Endothelial cell of umbilical vein (primary cell): ENCODE data around the gene CLIC6. TPM values are rescaled to one million over a fixed set of nuclear protein-coding genes. Genes with fewer than 3 reads are reported as not detected.

Experiments
- BruUV-seq: library from RNA; stranded (reverse); fragments of 400-500 nt; replicated peaks from 2 replicates; lab custom pipeline; 2021; lab: Mats Ljungman, UMichigan
- CTCF ChIA-PET: fragments of 300-600, 350-600 bp; sonication (Branson Sonifier 250); formaldehyde crosslinking; loops from one replicate; lab custom pipeline; 2021; ENCODE audit warnings: antibody characterized with exemption, inconsistent platforms; lab: Charles Lee
- POLR2A ChIA-PET: fragments of 300-600, 350-600 bp; sonication (Branson Sonifier 250); formaldehyde crosslinking; loops from one replicate; lab custom pipeline; 2021; ENCODE audit warnings: antibody characterized with exemption, inconsistent platforms; lab: Charles Lee
- DNase-seq: peaks from one replicate; pipeline ENCODE4 v3.0.0-alpha.2; 2011; ENCODE audit warnings: low read depth, low spot score
- FAIRE-seq: peaks from 2 replicates; lab custom pipeline; 2011; peaks lifted over from hg19 to GRCh38; lab: Jason Lieb, UNC
- H2AFZ ChIP-seq: 2 replicates; pipeline ENCODE4 v1.6.0; 2012; ENCODE audit warnings: low read depth, low read length, control low read depth, inconsistent platforms
- H3K27ac ChIP-seq: 2 replicates; pipeline ENCODE4 v1.5.1; 2011; ENCODE audit warnings: low read depth, mild to moderate bottlenecking, control low read depth, low read length, moderate library complexity; ENCODE audit not compliant: insufficient read depth
- H3K27me3 ChIP-seq, 2 experiments: 2 replicates each; pipeline versions ENCODE4 v1.6.0 to v1.6.1; 2011; ENCODE audit warnings: low read length in 2 of 2, mixed read lengths in 1 of 2; ENCODE audit not compliant: control insufficient read depth in 2 of 2, insufficient read depth in 2 of 2
- H3K36me3 ChIP-seq, 2 experiments: 2 replicates in 1 of 2; 3 replicates in 1 of 2; pipeline ENCODE4 v1.5.1; 2011; ENCODE audit warnings: low read length in 2 of 2, mild to moderate bottlenecking in 1 of 2, moderate library complexity in 1 of 2; ENCODE audit not compliant: control insufficient read depth in 2 of 2, insufficient read depth in 2 of 2; ENCODE audit errors: extremely low read depth in 1 of 2
- H3K4me1 ChIP-seq: 3 replicates; pipeline ENCODE4 v1.5.1; 2011; ENCODE audit warnings: mild to moderate bottlenecking, low read length; ENCODE audit not compliant: control insufficient read depth, insufficient read depth; ENCODE audit errors: extremely low read depth
- H3K4me2 ChIP-seq: 2 replicates; pipeline ENCODE4 v1.6.1; 2011; ENCODE audit warnings: low read length, control low read depth, mixed read lengths; ENCODE audit not compliant: insufficient read depth
- H3K4me3 ChIP-seq, 3 experiments: fragments of 200-600 bp in 1 of 3; sonication (generic), shearing (Covaris generic) in 1 of 3; replicated peaks in 1 of 3; 2 replicates each; pipeline ENCODE4 v1.5.1; 2011 to 2016; ENCODE audit warnings: control low read depth in 3 of 3, low read length in 3 of 3, mild to moderate bottlenecking in 2 of 3, inconsistent platforms in 1 of 3, low read depth in 1 of 3, moderate library complexity in 1 of 3; ENCODE audit not compliant: insufficient read depth in 1 of 3
- H3K79me2 ChIP-seq: 2 replicates; pipeline ENCODE4 v1.6.0; 2012; ENCODE audit warnings: low read length, inconsistent platforms; ENCODE audit not compliant: control insufficient read depth, insufficient read depth
- H3K9ac ChIP-seq: replicated peaks from 2 replicates; pipeline ENCODE3; 2011; ENCODE audit warnings: low read length, control low read depth; ENCODE audit not compliant: insufficient read depth; ENCODE audit errors: extremely low read depth
- H3K9me1 ChIP-seq: replicated peaks from 3 replicates; pipeline ENCODE4 v1.6.0; 2011; ENCODE audit warnings: mild to moderate bottlenecking, low read length; ENCODE audit not compliant: control insufficient read depth, insufficient read depth; ENCODE audit errors: extremely low read depth
- H3K9me3 ChIP-seq: replicated peaks from 2 replicates; pipeline ENCODE4 v1.5.1; 2012; ENCODE audit warnings: low read length, inconsistent platforms; ENCODE audit not compliant: control insufficient read depth, insufficient read depth
- H4K20me1 ChIP-seq: replicated peaks from 2 replicates; pipeline ENCODE3; 2011; ENCODE audit warnings: mild to moderate bottlenecking, low read length; ENCODE audit not compliant: control insufficient read depth, insufficient read depth; ENCODE audit errors: extremely low read depth
- POLR2AphosphoS5 ChIP-seq: IDR thresholded peaks from 2 replicates; pipeline ENCODE4 v1.6.1; 2012; ENCODE audit warnings: low read depth, mild to moderate bottlenecking, control low read depth, low read length, moderate library complexity; ENCODE audit not compliant: insufficient read depth
- dilution Hi-C: fragments of 300-500 bp; cut with MboI; formaldehyde crosslinking; loops from one replicate; pipeline ENCODE4 v1.15.0; 2019; ENCODE audit warnings: low sequenced_read_pairs; ENCODE audit not compliant: extremely low pct_ligation_motif_present
- intact Hi-C: fragments of 100-400 bp; cut with micrococcal nuclease; formaldehyde crosslinking; loops from one replicate; pipeline ENCODE4 v1.10.0; 2022
- polyA plus RNA-seq, 4 experiments: library from polyadenylated mRNA; depleted of rRNA in 3 of 4; stranded (reverse) in 3 of 4; unstranded in 1 of 4; fragments of >200 nt; gene quantifications; 2 replicates each; pipeline versions ENCODE4 v1.2.1 to v1.2.3, GENCODE V29; 2011 to 2012; ENCODE audit warnings: missing spikeins in 1 of 4
- total RNA-seq: library from RNA; stranded (reverse); gene quantifications from 2 replicates; pipeline ENCODE4 v1.2.3, GENCODE V29; 2021
- TF ChIP-seq, protein P1 (sequence below): IDR thresholded peaks from 2 replicates; pipeline ENCODE4 v1.6.1; 2011; ENCODE audit not compliant: insufficient read depth, insufficient read length

CLIC6 gene
- total and polyA plus RNA-seq, 2 donors (not counting 3 experiments of a cell fraction or from before 2014, with no cell fraction given), result not detected

DNA sequence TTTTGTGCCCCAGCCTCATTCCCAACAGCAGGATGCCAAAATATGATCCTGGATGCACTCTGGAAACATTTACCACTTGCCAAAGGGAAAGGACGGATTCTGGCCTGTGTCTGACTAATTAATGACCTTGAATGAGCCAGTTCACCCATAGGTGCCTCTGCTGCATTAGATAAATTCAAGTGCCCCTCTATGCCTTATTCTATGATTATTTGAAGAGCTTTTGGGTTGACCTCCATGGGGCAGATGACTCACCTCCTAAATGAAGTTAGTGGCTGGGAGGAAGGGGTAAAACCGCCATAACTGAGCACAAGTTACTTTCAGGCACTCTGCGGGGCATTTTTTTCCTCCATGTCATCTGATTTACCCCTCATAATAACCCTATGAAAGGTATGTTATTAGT lies 98.1 kb downstream of the CLIC6 start:
- Histone ChIP-seq H3K9ac (no peak overlapping the region), H3K79me2 (no peaks in the 10 kb centered on the region), H3K9me1 (no peaks in the 10 kb centered on the region), H3K4me2 (no peak overlapping the region), H2AFZ (no peak overlapping the region), H3K27ac (no peak overlapping the region), H3K4me3 (no peak overlapping the region), H3K4me1 (no peaks in the 10 kb centered on the region), H3K36me3 (no peaks in the 10 kb centered on the region), H3K27me3 (peaks cover 9 to 20% of the 10 kb centered on the region in 2 experiments), H3K9me3 (no peaks in the 10 kb centered on the region), H4K20me1 (no peaks in the 10 kb centered on the region)
- no peak for FAIRE-seq
- no peak for DNase-seq
- ChIA-PET CTCF (no interaction called here), POLR2A (no interaction called here)
- dilution Hi-C loops, result no loop called here
- TF ChIP-seq, protein P1, sequence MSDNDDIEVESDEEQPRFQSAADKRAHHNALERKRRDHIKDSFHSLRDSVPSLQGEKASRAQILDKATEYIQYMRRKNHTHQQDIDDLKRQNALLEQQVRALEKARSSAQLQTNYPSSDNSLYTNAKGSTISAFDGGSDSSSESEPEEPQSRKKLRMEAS, result no peak
- no peak for TF ChIP-seq POLR2AphosphoS5
- intact Hi-C loops, result no loop called here
- no TSS peak for BruUV-seq

Other genes with a start within 250 kb of the CLIC6 start
- not detected in 2 replicates for gene SMIM34, start 245.0 kb upstream of the CLIC6 start, total RNA-seq
- gene SMIM34, start 245.0 kb upstream of the CLIC6 start, polyA plus RNA-seq, result not detected in 2 replicates
- gene KCNE1, start 156.8 kb upstream of the CLIC6 start, total RNA-seq, result 0.38 and 0.53 TPM in 2 replicates
- gene KCNE1, start 156.8 kb upstream of the CLIC6 start, polyA plus RNA-seq, result 0.08 and 0.10 TPM in 2 replicates
- 15.9 and 16.5 TPM in 2 replicates for gene RCAN1, start 53.9 kb upstream of the CLIC6 start, total RNA-seq
- gene RCAN1, start 53.9 kb upstream of the CLIC6 start, polyA plus RNA-seq, result 6.4 and 9.7 TPM in 2 replicates